ENCODE results near the gene PLEKHM3. TPM values are rescaled to one million over a fixed set of nuclear protein-coding genes. Genes with fewer than 3 reads are reported as not detected.

The PLEKHM3 gene
- total and polyA plus RNA-seq, 2 donors, result 8.2 to 8.8 TPM

Other genes with a start within 250 kb of the PLEKHM3 start
- not detected for gene CRYGD, start 99.0 kb upstream of the PLEKHM3 start, total RNA-seq
- 0.27 TPM for gene CRYGD, start 99.0 kb upstream of the PLEKHM3 start, polyA plus RNA-seq
- not detected for gene CRYGC, start 104.3 kb upstream of the PLEKHM3 start, total RNA-seq
- not detected for gene CRYGC, start 104.3 kb upstream of the PLEKHM3 start, polyA plus RNA-seq
- not detected for gene CRYGB, start 120.6 kb upstream of the PLEKHM3 start, total RNA-seq
- 0.16 TPM for gene CRYGB, start 120.6 kb upstream of the PLEKHM3 start, polyA plus RNA-seq
- 0.09 TPM for gene CRYGA, start 138.1 kb upstream of the PLEKHM3 start, total RNA-seq
- gene CRYGA, start 138.1 kb upstream of the PLEKHM3 start, polyA plus RNA-seq, result 0.11 TPM
- not detected for gene C2orf80, start 164.5 kb upstream of the PLEKHM3 start, total RNA-seq
- gene C2orf80, start 164.5 kb upstream of the PLEKHM3 start, polyA plus RNA-seq, result 0.07 TPM
- gene IDH1, start 229.5 kb upstream of the PLEKHM3 start, total RNA-seq, result 32.8 TPM
- gene IDH1, start 229.5 kb upstream of the PLEKHM3 start, polyA plus RNA-seq, result 51.3 TPM
- 25.7 TPM for gene PIKFYVE, start 240.7 kb upstream of the PLEKHM3 start, total RNA-seq
- gene PIKFYVE, start 240.7 kb upstream of the PLEKHM3 start, polyA plus RNA-seq, result 13.0 TPM

Measured in thymus (tissue), 2 donors.